LNCAP (cell line): ENCODE results near the gene MTCL1.

Experiments used
- TF ChIP-seq, protein P1 (sequence below): fragments of 450-650 bp; IDR thresholded peaks from 2 replicates; pipeline ENCODE4 v1.5.1; 2017; ENCODE audit warnings: mild to moderate bottlenecking

Gene MTCL1

DNA sequence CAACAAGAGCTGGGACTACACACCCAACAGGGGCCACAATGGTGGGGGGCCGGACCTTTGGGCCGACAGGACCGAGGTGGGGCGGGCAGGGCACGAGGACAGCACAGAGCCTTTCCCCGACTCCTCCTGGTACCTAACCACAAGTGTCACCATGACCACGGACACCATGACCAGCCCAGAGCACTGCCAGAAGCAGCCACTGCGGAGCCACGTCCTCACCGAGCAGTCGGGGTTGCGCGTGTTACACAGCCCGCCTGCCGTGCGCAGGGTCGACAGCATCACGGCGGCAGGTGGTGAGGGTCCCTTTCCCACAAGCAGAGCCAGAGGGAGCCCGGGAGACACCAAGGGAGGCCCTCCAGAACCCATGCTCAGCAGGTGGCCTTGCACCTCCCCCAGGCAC, 119.5 kb downstream of the MTCL1 start:
- TF ChIP-seq, protein P1, sequence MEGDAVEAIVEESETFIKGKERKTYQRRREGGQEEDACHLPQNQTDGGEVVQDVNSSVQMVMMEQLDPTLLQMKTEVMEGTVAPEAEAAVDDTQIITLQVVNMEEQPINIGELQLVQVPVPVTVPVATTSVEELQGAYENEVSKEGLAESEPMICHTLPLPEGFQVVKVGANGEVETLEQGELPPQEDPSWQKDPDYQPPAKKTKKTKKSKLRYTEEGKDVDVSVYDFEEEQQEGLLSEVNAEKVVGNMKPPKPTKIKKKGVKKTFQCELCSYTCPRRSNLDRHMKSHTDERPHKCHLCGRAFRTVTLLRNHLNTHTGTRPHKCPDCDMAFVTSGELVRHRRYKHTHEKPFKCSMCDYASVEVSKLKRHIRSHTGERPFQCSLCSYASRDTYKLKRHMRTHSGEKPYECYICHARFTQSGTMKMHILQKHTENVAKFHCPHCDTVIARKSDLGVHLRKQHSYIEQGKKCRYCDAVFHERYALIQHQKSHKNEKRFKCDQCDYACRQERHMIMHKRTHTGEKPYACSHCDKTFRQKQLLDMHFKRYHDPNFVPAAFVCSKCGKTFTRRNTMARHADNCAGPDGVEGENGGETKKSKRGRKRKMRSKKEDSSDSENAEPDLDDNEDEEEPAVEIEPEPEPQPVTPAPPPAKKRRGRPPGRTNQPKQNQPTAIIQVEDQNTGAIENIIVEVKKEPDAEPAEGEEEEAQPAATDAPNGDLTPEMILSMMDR: no peak

DNA sequence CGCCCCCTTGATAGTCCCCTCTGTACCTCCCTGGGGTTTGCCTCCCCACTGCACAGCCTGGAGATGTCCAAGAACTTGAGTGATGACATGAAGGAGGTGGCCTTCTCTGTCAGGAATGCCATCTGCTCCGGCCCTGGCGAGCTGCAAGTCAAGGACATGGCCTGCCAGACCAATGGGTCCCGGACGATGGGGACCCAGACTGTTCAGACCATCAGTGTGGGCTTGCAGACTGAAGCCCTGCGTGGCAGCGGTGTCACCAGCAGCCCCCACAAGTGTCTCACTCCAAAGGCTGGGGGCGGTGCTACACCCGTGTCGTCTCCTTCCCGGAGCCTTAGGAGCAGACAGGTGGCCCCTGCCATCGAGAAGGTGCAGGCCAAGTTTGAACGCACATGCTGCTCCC, 119.9 kb downstream of the MTCL1 start:
- TF ChIP-seq, protein P1: no peak

DNA sequence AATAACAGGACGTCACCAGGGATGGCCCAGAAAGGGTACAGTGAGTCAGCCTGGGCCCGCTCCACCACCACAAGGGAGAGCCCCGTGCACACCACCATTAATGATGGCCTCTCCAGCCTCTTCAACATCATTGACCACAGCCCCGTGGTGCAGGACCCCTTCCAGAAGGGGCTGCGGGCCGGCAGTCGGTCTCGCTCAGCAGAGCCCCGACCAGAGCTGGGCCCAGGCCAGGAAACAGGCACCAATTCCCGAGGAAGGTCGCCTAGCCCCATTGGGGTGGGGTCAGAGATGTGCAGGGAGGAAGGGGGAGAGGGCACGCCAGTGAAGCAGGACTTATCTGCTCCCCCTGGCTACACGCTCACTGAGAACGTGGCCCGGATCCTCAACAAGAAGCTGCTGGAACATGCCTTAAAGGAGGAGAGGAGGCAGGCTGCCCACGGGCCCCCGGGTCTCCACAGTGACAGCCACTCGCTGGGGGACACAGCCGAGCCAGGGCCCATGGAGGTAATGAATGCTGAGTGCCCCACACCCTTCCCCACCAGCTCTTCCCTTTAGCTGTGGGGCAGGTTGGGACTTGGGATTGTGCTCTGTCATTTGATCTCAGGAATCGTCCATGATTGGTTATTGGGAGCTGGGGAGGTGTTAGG, 120.5 kb downstream of the MTCL1 start:
- TF ChIP-seq, protein P1: no peak

DNA sequence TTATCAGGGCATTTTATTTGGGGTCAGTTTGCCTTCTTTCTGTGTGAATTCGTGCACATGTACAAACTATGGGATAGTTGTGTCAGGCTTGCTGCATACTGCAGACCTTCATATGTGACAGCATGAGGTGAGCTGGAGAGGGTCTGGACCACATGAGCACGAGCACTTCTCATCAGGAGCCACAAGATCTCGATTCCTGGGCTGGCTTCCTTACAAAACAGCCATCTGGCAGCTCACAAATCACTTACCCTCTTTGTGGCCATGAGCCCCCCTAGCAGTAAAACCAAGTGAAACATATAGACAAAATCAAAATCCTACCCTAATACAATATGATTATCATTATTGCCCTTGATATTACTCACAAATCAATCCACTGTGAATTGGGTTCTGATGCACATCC, 121.2 kb downstream of the MTCL1 start:
- TF ChIP-seq, protein P1: no peak

DNA sequence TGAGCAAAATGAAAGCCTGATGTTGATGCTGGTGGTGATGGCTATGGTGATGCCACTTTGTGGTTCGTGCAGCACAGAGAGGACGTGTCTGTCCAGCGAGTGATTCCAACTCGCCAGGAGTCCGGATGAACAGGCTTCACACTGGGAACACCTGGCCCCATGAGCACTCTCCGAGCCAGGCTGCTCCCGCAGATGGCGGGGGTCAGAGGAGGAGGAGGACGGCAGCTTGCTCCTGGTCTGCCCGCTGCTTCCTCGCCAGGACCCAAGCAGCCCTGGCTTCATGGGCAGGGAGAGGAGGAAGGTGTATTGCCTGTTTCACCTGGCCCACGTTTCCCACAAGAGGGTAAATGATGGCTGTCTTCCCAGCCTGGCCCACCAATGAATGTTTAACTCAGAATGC, 121.6 kb downstream of the MTCL1 start:
- TF ChIP-seq, protein P1: no peak

DNA sequence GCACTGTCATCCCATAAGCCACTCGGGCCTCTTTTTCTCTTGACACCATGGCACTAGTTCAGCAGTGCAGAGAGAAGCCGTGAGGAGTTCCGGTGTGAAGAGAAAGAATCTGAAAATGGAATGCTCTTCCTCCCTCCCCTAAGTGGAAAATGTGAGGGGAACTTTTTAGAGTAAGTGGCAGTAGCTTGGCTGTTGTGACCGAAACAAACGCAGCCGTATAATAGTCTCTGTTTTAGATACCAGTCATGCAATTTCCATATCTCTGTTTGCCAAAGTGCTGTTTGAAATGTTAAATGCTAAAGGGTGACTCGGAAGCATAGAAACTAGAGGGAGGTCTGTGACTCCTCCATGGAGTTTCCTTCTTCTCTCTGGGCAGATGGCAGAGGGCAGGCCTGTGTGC, 122.9 kb downstream of the MTCL1 start:
- TF ChIP-seq, protein P1: no peak

DNA sequence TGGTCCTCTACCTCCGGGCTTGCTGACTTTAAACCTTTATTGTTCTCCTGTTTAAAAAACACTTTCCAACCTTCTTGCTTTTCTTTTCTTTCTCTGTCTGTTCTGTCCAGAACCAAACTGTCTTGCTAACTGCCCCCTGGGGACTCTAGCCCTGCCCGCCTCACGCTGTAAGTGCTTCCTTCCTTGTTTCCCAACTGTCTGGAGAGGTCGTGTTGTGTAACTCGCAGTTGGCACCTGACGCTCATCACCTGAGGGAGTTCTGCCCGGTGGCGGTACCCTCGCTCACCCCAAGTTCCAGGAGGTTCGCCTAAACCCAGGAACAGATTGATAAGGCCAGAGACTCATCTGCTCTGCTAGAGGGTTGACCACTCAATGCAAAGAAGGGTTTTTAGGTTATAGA, 123.4 kb downstream of the MTCL1 start:
- TF ChIP-seq, protein P1: no peak
